ENCODE results near the gene TM9SF1. TPM values are rescaled to one million over a fixed set of nuclear protein-coding genes. Genes with fewer than 3 reads are reported as not detected.

The TM9SF1 gene
- total RNA-seq, 1 experiment from 2014 or later = 67.8 TPM

- no peaks in the 10 kb centered on the region for H3K9me3 Mint-ChIP-seq (ENCODE audit: unreplicated experiment)
- no peak for DNase-seq (ENCODE audit: unreplicated experiment)
- peak overlapping the region; percentile 96 for H3K4me3 Mint-ChIP-seq (ENCODE audit: unreplicated experiment)
- peaks cover 69% of the 10 kb centered on the region for H3K36me3 Mint-ChIP-seq (ENCODE audit: insufficient read depth, unreplicated experiment)
- no peak for TF ChIP-seq CTCF (IDR thresholded peaks at IDR 0.05; ENCODE audit: unreplicated experiment)
- H3K4me1 Mint-ChIP-seq (ENCODE audit: insufficient read depth, unreplicated experiment) = peaks cover 20% of the 10 kb centered on the region
- intact Hi-C loops (cut with micrococcal nuclease) = loop anchor here (2.0 kb wide), 1 partner anchor 25 kb away; the partner anchor contains the start of gene IPO4
- peak overlapping the region; percentile 99 for H3K27ac Mint-ChIP-seq (ENCODE audit: low read depth, unreplicated experiment)
- no peaks in the 10 kb centered on the region for H3K27me3 Mint-ChIP-seq (ENCODE audit: insufficient read depth, unreplicated experiment)
- TSS peak; percentile 79 for BruUV-seq (replicated peaks)
- CTCF ChIA-PET = interaction anchor here (0.5 to 4.2 kb wide), 15 partner anchors 14 to 223 kb away, joined by 3 to 32 read pairs (median 4); partner anchors contain the start of genes CIDEB, GMPR2, IRF9 and NEDD8
- POLR2A ChIA-PET = interaction anchor here (0.7 to 5.9 kb wide), 29 partner anchors 10 to 217 kb away, joined by 3 to 69 read pairs (median 6); partner anchors contain the start of genes DCAF11, DHRS1, GMPR2 and IPO4
These were observed 18.8 kb upstream of the TM9SF1 start for GRCh38 chr14:24213866-24214662.

DNA sequence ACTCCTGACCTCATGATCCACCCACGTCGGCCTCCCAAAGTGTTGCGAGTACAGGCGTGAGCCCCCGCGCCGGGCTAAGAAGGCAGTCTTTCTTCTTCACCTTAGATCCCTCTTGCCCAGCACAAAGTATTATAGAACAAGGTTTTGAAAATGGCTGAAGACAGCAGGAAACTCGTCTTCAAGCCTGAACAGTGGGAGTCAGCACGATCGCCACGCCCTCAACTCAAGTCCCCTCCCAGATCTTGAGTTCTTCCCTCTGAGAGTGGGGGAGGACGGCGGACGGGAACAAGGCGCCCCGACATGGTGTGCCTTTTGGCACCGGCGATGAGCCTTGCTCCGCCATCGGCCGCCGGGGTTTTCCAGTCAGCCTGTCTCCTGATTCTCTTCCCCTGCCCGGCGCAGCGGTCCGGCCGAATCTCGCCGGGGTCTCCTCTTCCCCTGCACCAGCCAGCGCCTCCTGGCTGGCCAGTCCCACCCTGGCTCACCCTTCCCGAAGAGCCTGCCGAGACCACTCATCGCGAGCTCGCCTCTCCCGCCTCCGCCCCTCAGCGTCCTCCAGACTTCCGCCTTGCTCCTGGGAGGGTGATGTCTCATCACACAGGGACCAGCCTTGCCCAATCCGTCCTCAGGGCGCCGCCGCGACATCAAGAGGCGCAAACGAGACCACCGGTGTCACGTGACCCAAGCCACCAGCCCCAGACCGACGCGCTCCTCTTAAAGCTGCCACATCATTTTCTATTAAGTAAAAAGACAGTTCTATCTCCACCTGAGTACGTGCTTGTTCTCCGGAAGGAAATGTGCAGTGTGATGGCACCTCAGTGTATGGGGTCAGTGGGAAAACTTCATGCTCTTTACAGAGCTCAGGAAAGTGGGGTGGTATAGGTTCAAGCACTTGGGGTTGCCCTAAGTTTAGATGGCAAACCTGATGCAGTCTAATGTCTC lies 18.0 kb upstream of the TM9SF1 start, which contains the start of gene CHMP4A:
TSS of gene CHMP4A (minus strand) at position 565 of the 942 bp plus-strand sequence. CDS start at position 516, 49 bp downstream.
- CTCF ChIA-PET = interaction anchor here (0.6 to 4.2 kb wide), 10 partner anchors 13 to 224 kb away, joined by 3 to 32 read pairs (median 4); partner anchors contain the start of genes CIDEB, TINF2 and TM9SF1
- peak; percentile 98 for DNase-seq (ENCODE audit: unreplicated experiment)
- no TSS peak for BruUV-seq (replicated peaks)
- H3K9me3 Mint-ChIP-seq (ENCODE audit: unreplicated experiment) = no peaks in the 10 kb centered on the region
- H3K27me3 Mint-ChIP-seq (ENCODE audit: insufficient read depth, unreplicated experiment) = no peaks in the 10 kb centered on the region
- H3K4me3 Mint-ChIP-seq (ENCODE audit: unreplicated experiment) = peak within 1 kb of the TSS; percentile 96
- POLR2A ChIA-PET = interaction anchor here (0.6 to 5.9 kb wide), 31 partner anchors 10 to 217 kb away, joined by 3 to 69 read pairs (median 6); partner anchors contain the start of genes DCAF11, DHRS1, GMPR2 and IPO4
- peak within 1 kb of the TSS; percentile 99 for H3K27ac Mint-ChIP-seq (ENCODE audit: low read depth, unreplicated experiment)
- H3K4me1 Mint-ChIP-seq (ENCODE audit: insufficient read depth, unreplicated experiment) = peaks cover 20% of the 10 kb centered on the region
- intact Hi-C loops (cut with micrococcal nuclease) = loop anchor here (2.0 kb wide), 1 partner anchor 24 kb away; the partner anchor contains the start of gene IPO4
- TF ChIP-seq CTCF (IDR thresholded peaks at IDR 0.05; ENCODE audit: unreplicated experiment) = no peak
- H3K36me3 Mint-ChIP-seq (ENCODE audit: insufficient read depth, unreplicated experiment) = peaks cover 75% of the 10 kb centered on the region

DNA sequence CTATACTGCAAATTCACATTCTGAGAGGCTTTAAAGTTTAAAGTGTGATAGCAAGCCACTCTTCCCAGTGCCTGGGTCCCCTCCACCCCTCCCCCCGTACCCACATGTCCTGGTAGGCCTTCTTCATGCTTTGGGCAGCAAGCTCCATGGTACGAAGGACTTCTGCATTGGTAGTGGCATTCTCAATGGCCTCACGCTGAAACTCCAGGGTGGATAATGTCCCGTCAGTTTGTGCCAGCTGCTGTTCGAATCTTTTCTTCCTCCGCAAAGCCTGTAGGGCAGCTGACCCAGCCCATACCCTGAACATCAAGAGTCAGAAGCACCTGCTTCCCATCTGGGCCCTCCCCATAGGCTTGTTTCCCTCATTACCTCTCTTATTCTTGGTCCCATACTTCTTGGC lies 16.1 kb upstream of the TM9SF1 start:
- H3K36me3 Mint-ChIP-seq (ENCODE audit: insufficient read depth, unreplicated experiment) = peaks cover 72% of the 10 kb centered on the region
- no peak overlapping the region for H3K4me3 Mint-ChIP-seq (ENCODE audit: unreplicated experiment)
- peaks cover 18% of the 10 kb centered on the region for H3K4me1 Mint-ChIP-seq (ENCODE audit: insufficient read depth, unreplicated experiment)
- BruUV-seq (replicated peaks) = no TSS peak
- H3K27me3 Mint-ChIP-seq (ENCODE audit: insufficient read depth, unreplicated experiment) = no peaks in the 10 kb centered on the region
- TF ChIP-seq CTCF (IDR thresholded peaks at IDR 0.05; ENCODE audit: unreplicated experiment) = no peak
- H3K27ac Mint-ChIP-seq (ENCODE audit: low read depth, unreplicated experiment) = no peak overlapping the region
- DNase-seq (ENCODE audit: unreplicated experiment) = no peak
- ChIA-PET CTCF (interaction anchor here (1.1 kb wide), 1 partner anchor 26 kb away, joined by 4 read pairs; no protein-coding TSS in a partner anchor), POLR2A (interaction anchor here (0.6 to 5.9 kb wide), 7 partner anchors 16 to 933 kb away, joined by 3 to 68 read pairs (median 13); partner anchors contain the start of genes IPO4, IRF9, PSME2 and RNF31)
- H3K9me3 Mint-ChIP-seq (ENCODE audit: unreplicated experiment) = no peaks in the 10 kb centered on the region
- intact Hi-C loops (cut with micrococcal nuclease) = no loop called here

Data from MCF 10A (cell line).